ENCODE measurements around the gene BCL11B. TPM values are rescaled to one million over a fixed set of nuclear protein-coding genes. Genes with fewer than 3 reads are reported as not detected.

The BCL11B gene
- total RNA-seq, 4 donors from 2014 or later, result under 0.01 to 1.1 (median 0.39) TPM

GRCh38 chr14:99179946-99180345, 92.1 kb downstream of the BCL11B start:
- Histone ChIP-seq H3K27me3 (no peaks in the 10 kb centered on the region), H3K4me1 (peaks cover 0 to 7% (median 0%) of the 10 kb centered on the region in 3 donors), H3K9me3 (no peaks in the 10 kb centered on the region), H3K4me3 (no peak overlapping the region), H3K36me3 (no peaks in the 10 kb centered on the region), H3K27ac (no peak overlapping the region)
- no peak for ATAC-seq
- WGBS, 2 donors (ENCODE audit: low coverage in 1 of 2), result 90 to 93% methylated on average over 2 to 4 of the region's 9 CpGs
- no peak for TF ChIP-seq POLR2AphosphoS5 (IDR thresholded peaks at IDR 0.05)

- TF ChIP-seq POLR2A (IDR thresholded peaks at IDR 0.05), result no peak
- TF ChIP-seq CTCF (IDR thresholded peaks at IDR 0.05), result no peak
- no peak for TF ChIP-seq EP300 (IDR thresholded peaks at IDR 0.05)
- no peak for TF ChIP-seq POLR2AphosphoS5 (IDR thresholded peaks at IDR 0.05)
- H3K9me3 ChIP-seq, result no peaks in the 10 kb centered on the region
- H3K27ac ChIP-seq, result no peak overlapping the region
- no peaks in the 10 kb centered on the region for H3K36me3 ChIP-seq
- ATAC-seq, result no peak
- 93 to 98% methylated on average over 8 to 9 of the region's 9 CpGs for whole genome bisulfite sequencing, 2 donors (ENCODE audit: low coverage in 1 of 2)
- no peaks in the 10 kb centered on the region for H3K27me3 ChIP-seq
- no peak overlapping the region for H3K4me3 ChIP-seq
- peaks cover 0 to 7% (median 0%) of the 10 kb centered on the region in 3 donors for H3K4me1 ChIP-seq
Measured at GRCh38 chr14:99179506-99179905, 92.5 kb downstream of the BCL11B start.

- no peaks in the 10 kb centered on the region for H3K9me3 ChIP-seq
- peaks cover 0 to 7% (median 0%) of the 10 kb centered on the region in 3 donors for H3K4me1 ChIP-seq
- H3K4me3 ChIP-seq, result no peak overlapping the region
- TF ChIP-seq EP300 (IDR thresholded peaks at IDR 0.05) (no peak), POLR2AphosphoS5 (IDR thresholded peaks at IDR 0.05) (no peak), POLR2A (IDR thresholded peaks at IDR 0.05) (no peak), CTCF (IDR thresholded peaks at IDR 0.05) (no peak)
- H3K36me3 ChIP-seq, result no peaks in the 10 kb centered on the region
- ATAC-seq, result no peak
- no peaks in the 10 kb centered on the region for H3K27me3 ChIP-seq
- WGBS, 2 donors (ENCODE audit: low coverage in 1 of 2), result 55 to 66% methylated on average over 5 to 12 of the region's 18 CpGs
- no peak overlapping the region for H3K27ac ChIP-seq
Measured at GRCh38 chr14:99177886-99178835, 93.8 kb downstream of the BCL11B start.

GRCh38 chr14:99177046-99177655, 94.8 kb downstream of the BCL11B start:
- WGBS, 2 donors (ENCODE audit: low coverage in 1 of 2), result 85 to 90% methylated on average over 4 to 8 of the region's 16 CpGs
- TF ChIP-seq EP300 (IDR thresholded peaks at IDR 0.05), result no peak
- TF ChIP-seq POLR2AphosphoS5 (IDR thresholded peaks at IDR 0.05), result no peak
- TF ChIP-seq CTCF (IDR thresholded peaks at IDR 0.05), result no peak
- no peak for TF ChIP-seq POLR2A (IDR thresholded peaks at IDR 0.05)
- H3K27me3 ChIP-seq, result no peaks in the 10 kb centered on the region
- no peaks in the 10 kb centered on the region for H3K9me3 ChIP-seq
- ATAC-seq, result no peak
- H3K4me1 ChIP-seq, result peaks cover 0 to 7% (median 0%) of the 10 kb centered on the region in 3 donors
- H3K36me3 ChIP-seq, result no peaks in the 10 kb centered on the region
- H3K27ac ChIP-seq, result no peak overlapping the region
- no peak overlapping the region for H3K4me3 ChIP-seq

GRCh38 chr14:99176156-99176945, 95.6 kb downstream of the BCL11B start:
- H3K36me3 ChIP-seq, result no peaks in the 10 kb centered on the region
- peaks cover 0 to 7% (median 0%) of the 10 kb centered on the region in 3 donors for H3K4me1 ChIP-seq
- no peak for ATAC-seq
- 80 to 97% methylated on average over 2 to 4 of the region's 33 CpGs for WGBS, 2 donors (ENCODE audit: low coverage in 1 of 2)
- no peak overlapping the region for H3K27ac ChIP-seq
- TF ChIP-seq EP300 (IDR thresholded peaks at IDR 0.05) (no peak), POLR2A (IDR thresholded peaks at IDR 0.05) (no peak), CTCF (IDR thresholded peaks at IDR 0.05) (no peak), POLR2AphosphoS5 (IDR thresholded peaks at IDR 0.05) (no peak)
- no peak overlapping the region for H3K4me3 ChIP-seq
- no peaks in the 10 kb centered on the region for H3K9me3 ChIP-seq
- H3K27me3 ChIP-seq, result no peaks in the 10 kb centered on the region

Measured in gastroesophageal sphincter (tissue), 4 donors.